Coronary artery (tissue), 2 donors: ENCODE data around the gene UBN1.
"Not testable (repeated sequence)": the region's sequence is repeated elsewhere in the genome, so short reads cannot be mapped to it uniquely, and the experiment has no call there.

Source experiments
- DNase-seq: peaks from one replicate; pipeline ENCODE4 v3.0.0-alpha.2; 2017; ENCODE audit warnings: low spot score
- H3K27ac ChIP-seq, 2 donors: fragments of 200-600 bp; sonication (generic); one replicate each; pipeline ENCODE4 v1.5.1; 2016 to 2019
- H3K4me3 ChIP-seq: fragments of 200-600 bp; sonication (generic); 2 replicates; pipeline ENCODE4 v1.5.1; 2016; ENCODE audit warnings: mild to moderate bottlenecking, moderate library complexity
- CTCF ChIP-seq: fragments of 200-600 bp; sonication (generic); IDR thresholded peaks from one replicate; pipeline ENCODE4 v1.5.1; 2019; ENCODE audit warnings: antibody characterized with exemption

UBN1 gene

GRCh38 chr16:4928227-4928626 is 80.9 kb downstream of the UBN1 start:
- TF ChIP-seq CTCF: no peak
- no peak overlapping the region for H3K4me3 ChIP-seq
- H3K27ac ChIP-seq: no peak overlapping the region
- no peak for DNase-seq

GRCh38 chr16:4929619-4930018 is 82.3 kb downstream of the UBN1 start:
- not testable (repeated sequence) for DNase-seq, H3K27ac ChIP-seq, H3K4me3 ChIP-seq

GRCh38 chr16:4931381-4931780 is 84.1 kb downstream of the UBN1 start:
- Histone ChIP-seq H3K27ac (no peak overlapping the region), H3K4me3 (no peak overlapping the region)
- no peak for TF ChIP-seq CTCF
- DNase-seq: no peak
